Upper lobe of left lung (tissue), 4 donors: ENCODE measurements around the gene PRLH.

ENCODE experiments used
- CTCF ChIP-seq, 6 experiments: fragments of 450-650 bp in 4 of 6; fragments of 200-600 bp in 2 of 6; sonication (generic) in 2 of 6; IDR thresholded peaks; one replicate each; pipeline ENCODE4 v1.5.1; 2016 to 2019; ENCODE audit warnings: antibody characterized with exemption in 6 of 6
- EP300 ChIP-seq, 4 donors: sonication (generic); formaldehyde crosslinking; IDR thresholded peaks; one replicate each; pipeline ENCODE4 v1.5.1; 2017; ENCODE audit warnings: antibody characterized with exemption in 4 of 4, control low read depth in 2 of 4
- POLR2A ChIP-seq, 4 donors: fragments of 450-650 bp; IDR thresholded peaks; one replicate each; pipeline ENCODE4 v1.5.1; 2016 to 2017; ENCODE audit warnings: antibody characterized with exemption in 4 of 4, mild to moderate bottlenecking in 2 of 4
- POLR2AphosphoS5 ChIP-seq, 2 donors: sonication (generic); formaldehyde crosslinking; IDR thresholded peaks; one replicate each; pipeline ENCODE4 v1.5.1; 2017; ENCODE audit warnings: antibody characterized with exemption in 2 of 2

DNA sequence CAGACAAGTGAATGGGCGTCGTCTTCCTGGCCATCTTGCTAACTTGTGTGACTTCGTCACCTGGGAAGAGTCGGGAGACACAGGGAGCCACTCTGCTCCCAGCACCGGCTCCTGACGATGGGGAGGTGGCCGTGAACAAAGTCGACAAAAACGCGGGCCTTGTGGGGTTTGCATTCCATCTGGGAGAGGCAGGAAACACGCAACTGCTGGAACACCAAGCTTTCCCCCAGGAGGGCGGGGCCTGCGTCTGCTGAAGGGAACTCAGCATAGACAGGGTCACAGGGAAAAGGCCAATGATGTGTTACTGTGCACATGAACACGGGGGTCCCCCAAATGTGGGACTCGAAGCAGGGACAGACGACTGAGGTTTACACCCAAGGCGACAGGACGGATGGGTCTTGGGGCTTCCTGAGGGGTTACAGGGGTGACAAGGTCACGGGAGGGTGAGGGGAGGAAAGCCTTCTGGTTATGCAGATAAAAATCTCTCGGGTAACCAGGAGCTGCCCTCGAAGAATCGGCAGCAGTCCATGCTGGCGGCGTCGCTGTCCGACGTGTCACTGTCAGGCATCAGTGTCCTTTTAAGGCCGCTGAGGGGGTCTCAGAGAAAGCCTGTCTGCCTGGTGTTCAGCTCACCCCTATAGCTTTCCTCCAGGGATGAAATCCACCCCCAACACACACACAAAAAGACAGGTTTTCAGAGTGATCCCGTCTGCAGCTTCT lies 28.2 kb upstream of the PRLH start:
- no peak for TF ChIP-seq CTCF (IDR thresholded peaks at IDR 0.05)
- no peak for TF ChIP-seq POLR2A (IDR thresholded peaks at IDR 0.05)
- TF ChIP-seq POLR2AphosphoS5 (IDR thresholded peaks at IDR 0.05) = no peak
- no peak for TF ChIP-seq EP300 (IDR thresholded peaks at IDR 0.05)
